GM12892 (cell line): ENCODE results near the gene CCDC141.

Experiments
- POLR2A ChIP-seq: IDR thresholded peaks from 2 replicates; pipeline ENCODE4 v1.6.1; 2011; ENCODE audit warnings: low read depth, low read length, control low read depth
- POLR2AphosphoS5 ChIP-seq: IDR thresholded peaks from 2 replicates; pipeline ENCODE4 v1.6.1; 2011; ENCODE audit warnings: low read depth, low read length, control low read depth
- TAF1 ChIP-seq: IDR thresholded peaks from 2 replicates; pipeline ENCODE4 v1.6.1; 2011; ENCODE audit warnings: low read depth, mild to moderate bottlenecking, control low read depth, low read length, borderline replicate concordance

GRCh38 chr2:178811901-178812300 lies 238.0 kb downstream of the CCDC141 start:
- TF ChIP-seq POLR2A: no peak
- no peak for TF ChIP-seq POLR2AphosphoS5
- TF ChIP-seq TAF1: no peak
